Vagina (tissue), 2 donors: Measurements from ENCODE around the gene FAP.

Experiments
- CTCF ChIP-seq, 3 experiments: fragments of 450-650 bp in 2 of 3; fragments of 200-600 bp in 1 of 3; sonication (generic) in 1 of 3; IDR thresholded peaks; one replicate each; pipeline ENCODE4 v1.5.1; 2017 to 2019; ENCODE audit warnings: antibody characterized with exemption in 3 of 3, mild to moderate bottlenecking in 2 of 3, moderate library complexity in 2 of 3
- POLR2A ChIP-seq, 2 donors: fragments of 450-650 bp; IDR thresholded peaks; one replicate each; pipeline ENCODE4 v1.6.1; 2017; ENCODE audit warnings: antibody characterized with exemption in 2 of 2, mild to moderate bottlenecking in 2 of 2, moderate library complexity in 2 of 2
- POLR2AphosphoS5 ChIP-seq, 2 donors: sonication (generic); formaldehyde crosslinking; IDR thresholded peaks; one replicate each; pipeline ENCODE4 v1.9.0; 2017; ENCODE audit warnings: antibody characterized with exemption in 2 of 2, mild to moderate bottlenecking in 2 of 2, low read depth in 1 of 2; ENCODE audit not compliant: insufficient read depth in 1 of 2

- TF ChIP-seq CTCF (IDR thresholded peaks at IDR 0.05) (no peak), POLR2AphosphoS5 (IDR thresholded peaks at IDR 0.05; ENCODE audit: insufficient read depth in 1 of 2, low read depth in 1 of 2) (peak in 1 of 2 donors; percentile 21), POLR2A (IDR thresholded peaks at IDR 0.05) (no peak)
These were observed 2.5 kb upstream of the FAP start for GRCh38 chr2:162245781-162246180.
